Bronchial epithelial cell (primary cell): ENCODE measurements around the gene STX2. TPM values are rescaled to one million over a fixed set of nuclear protein-coding genes. Genes with fewer than 3 reads are reported as not detected.

ENCODE experiments used
- DNase-seq: peaks from one replicate; pipeline ENCODE4 v3.0.0-alpha.2; 2010; ENCODE audit warnings: low read depth
- FAIRE-seq: peaks from 2 replicates; lab custom pipeline; 2011; peaks lifted over from hg19 to GRCh38; lab: Jason Lieb, UNC
- H3K27me3 ChIP-seq: 2 replicates; pipeline ENCODE4 v1.5.1; 2011; ENCODE audit warnings: low read length; ENCODE audit not compliant: control insufficient read depth, insufficient read depth
- H3K36me3 ChIP-seq: 2 replicates; pipeline ENCODE4 v1.5.1; 2011; ENCODE audit warnings: low read length; ENCODE audit not compliant: control insufficient read depth, insufficient read depth
- H3K4me3 ChIP-seq: 2 replicates; pipeline ENCODE4 v1.5.1; 2011; ENCODE audit warnings: mild to moderate bottlenecking, low read depth, low read length, control low read depth
- CTCF ChIP-seq: IDR thresholded peaks from 2 replicates; pipeline ENCODE4 v1.5.1; 2011; ENCODE audit warnings: mild to moderate bottlenecking, moderate library complexity, low read length, control low read depth, inconsistent platforms; ENCODE audit not compliant: insufficient read depth, severe bottlenecking
- total RNA-seq: library from RNA; depleted of rRNA; stranded (reverse); fragments of >200 nt; gene quantifications from 2 replicates; pipeline ENCODE4 v1.2.1, GENCODE V29; 2014

The STX2 gene
- total RNA-seq, 1 donor from 2014 or later, result 8.4 TPM

- DNase-seq, result no peak
- no peak overlapping the region for H3K4me3 ChIP-seq
- no peaks in the 10 kb centered on the region for H3K27me3 ChIP-seq
- FAIRE-seq, result no peak
- TF ChIP-seq CTCF, result no peak
- peaks cover 2% of the 10 kb centered on the region for H3K36me3 ChIP-seq
Observed at GRCh38 chr12:130795906-130796305, 43.1 kb downstream of the STX2 start.

GRCh38 chr12:130793554-130793849 is 45.5 kb downstream of the STX2 start:
- FAIRE-seq (no peak), DNase-seq (no peak)
- TF ChIP-seq CTCF, result no peak
- Histone ChIP-seq H3K27me3 (no peaks in the 10 kb centered on the region), H3K36me3 (peaks cover 2% of the 10 kb centered on the region), H3K4me3 (no peak overlapping the region)

- no peak for DNase-seq
- no peak overlapping the region for H3K4me3 ChIP-seq
- H3K27me3 ChIP-seq, result no peaks in the 10 kb centered on the region
- TF ChIP-seq CTCF, result no peak
- FAIRE-seq, result no peak
- H3K36me3 ChIP-seq, result peaks cover 2% of the 10 kb centered on the region
Observed at GRCh38 chr12:130792821-130793553, 46.1 kb downstream of the STX2 start.

GRCh38 chr12:130791629-130792028 is 47.4 kb downstream of the STX2 start:
- TF ChIP-seq CTCF, result no peak
- Histone ChIP-seq H3K27me3 (no peaks in the 10 kb centered on the region), H3K4me3 (no peak overlapping the region), H3K36me3 (peaks cover 3% of the 10 kb centered on the region)
- DNase-seq (no peak), FAIRE-seq (no peak)

GRCh38 chr12:130788515-130788914 is 50.5 kb downstream of the STX2 start:
- Histone ChIP-seq H3K27me3 (no peaks in the 10 kb centered on the region), H3K36me3 (peaks cover 3% of the 10 kb centered on the region), H3K4me3 (no peak overlapping the region)
- FAIRE-seq, result no peak
- TF ChIP-seq CTCF, result no peak
- DNase-seq, result no peak
